ENCODE results near the gene OR2AG1.

OR2AG1 gene

DNA sequence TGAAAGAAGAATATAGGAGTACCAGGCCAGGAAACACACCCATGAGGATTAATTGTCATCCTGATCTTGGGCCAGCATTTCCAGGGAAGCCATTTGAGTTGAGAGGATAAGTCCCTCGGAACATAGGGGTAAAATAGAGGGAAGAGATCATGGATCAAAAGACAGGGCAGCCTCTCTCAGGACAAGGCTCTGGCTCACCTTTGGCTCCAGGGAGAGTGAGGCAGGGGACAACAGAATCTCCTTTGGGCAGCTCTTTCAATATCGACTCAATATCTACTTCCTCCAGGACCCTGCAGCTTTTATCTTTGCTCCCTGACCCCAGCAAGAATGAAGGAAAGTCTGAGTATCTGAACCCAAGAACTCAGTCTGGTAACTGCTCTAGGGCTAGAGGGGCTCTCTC lies at the start of gene OR2AG1:
TSS of gene OR2AG1 (plus strand) at position 301 of the 400 bp plus-strand sequence. CDS start 2,018 bp downstream, outside the sequence.
- no peak for DNase-seq

DNA sequence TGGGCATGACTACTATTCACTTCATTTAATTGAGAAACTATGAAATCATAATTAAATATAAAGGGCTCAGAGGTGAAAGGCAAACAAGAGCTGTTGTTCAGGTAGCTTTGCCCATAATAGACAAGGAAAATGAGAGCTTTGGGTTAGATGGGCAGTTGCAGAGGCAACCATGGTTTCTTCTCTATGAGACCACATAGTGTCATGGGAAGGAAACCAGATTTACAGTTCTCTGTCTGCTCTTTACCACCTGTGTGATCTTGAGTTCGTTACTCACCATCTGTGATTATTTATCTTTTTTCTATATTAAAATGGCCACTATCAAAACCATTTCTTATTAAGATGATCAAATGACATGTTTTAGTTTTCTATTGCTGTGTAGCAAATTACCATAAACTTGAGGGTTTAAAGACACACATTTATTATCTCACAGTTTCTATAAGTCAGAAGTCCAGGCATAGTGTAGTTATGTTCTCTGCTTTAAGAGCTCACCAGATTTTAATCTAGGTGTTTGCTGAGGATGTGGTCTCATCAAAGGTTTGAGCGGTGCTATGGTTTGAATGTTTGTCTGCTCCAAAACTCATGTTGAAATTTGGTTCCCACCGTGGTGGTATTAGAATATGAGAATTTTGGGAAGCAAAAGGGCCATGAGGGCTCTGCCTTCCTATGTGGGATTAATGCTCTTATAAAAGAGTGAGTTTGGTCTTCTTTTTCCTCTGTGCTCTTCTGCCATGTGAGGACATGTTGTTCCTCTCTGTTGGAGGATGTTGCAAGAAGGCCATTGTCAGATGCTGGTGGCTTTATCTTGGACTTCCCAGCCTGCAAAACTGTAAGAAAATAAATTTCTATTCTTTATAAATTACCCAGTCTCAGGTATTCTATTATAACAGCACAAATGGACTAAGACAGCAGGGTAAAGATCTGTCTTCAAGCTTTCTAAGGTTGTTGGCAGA lies 49.2 kb upstream of the OR2AG1 start:
- DNase-seq, result no peak

DNA sequence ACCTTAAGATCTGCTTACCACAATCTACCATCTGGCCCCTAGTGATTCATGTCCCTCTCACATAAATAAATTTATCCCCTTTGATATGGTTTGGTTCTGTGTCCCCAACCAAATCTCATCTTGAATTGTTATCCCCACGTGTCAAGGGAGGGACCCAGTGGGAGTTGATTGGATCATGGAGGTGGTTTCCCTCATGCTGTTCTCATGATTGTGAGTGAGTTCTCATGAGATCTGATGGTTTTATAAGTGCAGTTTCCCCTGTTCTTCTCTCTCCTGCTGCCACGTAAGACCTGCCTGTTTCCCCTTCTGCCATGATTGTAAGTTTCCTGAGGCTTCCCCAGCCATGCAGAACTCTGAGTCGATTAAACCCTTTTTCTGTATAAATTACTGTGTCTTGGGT lies 48.2 kb upstream of the OR2AG1 start:
- no peak for DNase-seq

- DNase-seq, result no peak
Observed at GRCh38 chr11:6735306-6735705, 47.5 kb upstream of the OR2AG1 start.

DNA sequence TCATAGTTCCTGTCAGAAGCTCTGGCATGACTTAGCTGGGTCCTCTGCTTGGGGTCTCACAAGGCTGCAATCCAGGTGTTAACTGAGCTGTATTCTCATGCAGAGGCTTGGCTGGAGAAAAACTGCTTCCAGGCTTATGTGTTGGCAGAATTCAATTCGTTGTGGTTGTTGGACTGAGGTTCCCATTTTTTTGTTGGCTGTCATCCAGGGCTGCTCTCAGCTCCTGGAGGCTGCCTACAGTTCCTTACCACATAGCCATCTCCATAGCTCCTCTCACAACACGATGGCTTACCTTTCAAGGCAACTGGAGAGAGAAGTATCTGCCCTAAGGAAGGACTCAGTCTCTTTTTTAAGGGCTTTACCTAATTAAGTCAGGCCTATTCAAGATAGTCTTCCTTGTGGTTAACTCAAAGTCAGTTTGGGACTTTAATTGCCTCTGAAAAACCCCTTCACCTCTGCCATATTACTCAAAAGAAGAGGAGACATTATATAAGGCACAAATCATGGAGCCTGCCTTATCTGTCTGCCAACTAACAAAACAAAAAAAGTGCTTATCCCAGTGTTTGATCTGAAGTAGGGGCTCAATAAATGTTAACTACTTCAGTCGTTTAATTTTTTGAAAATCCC lies 46.2 kb upstream of the OR2AG1 start:
- DNase-seq, result no peak

GRCh38 chr11:6737872-6738466 lies 44.9 kb upstream of the OR2AG1 start:
- peak; percentile 2 for DNase-seq

- DNase-seq, result no peak
Observed at GRCh38 chr11:6738590-6738989, 44.2 kb upstream of the OR2AG1 start.

DNA sequence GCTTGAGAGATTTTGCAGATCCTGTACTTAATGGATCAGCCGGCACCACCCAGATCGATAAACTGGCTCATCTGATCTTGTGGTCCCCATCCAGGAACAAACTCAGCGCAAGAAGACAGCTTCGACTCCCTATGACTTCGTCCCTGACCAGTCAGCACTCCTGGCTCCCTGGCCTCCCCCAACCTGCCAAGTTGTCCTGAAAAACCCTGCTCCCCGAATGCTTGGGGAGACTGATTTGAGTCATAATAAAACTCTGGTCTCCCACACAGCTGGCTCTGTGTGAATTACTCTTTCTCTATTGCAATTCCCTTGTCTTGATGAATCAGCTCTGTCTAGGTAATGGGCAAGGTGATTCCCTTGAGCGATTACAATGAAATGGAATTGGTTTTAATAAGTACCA lies 40.6 kb upstream of the OR2AG1 start:
- no peak for DNase-seq

DNA sequence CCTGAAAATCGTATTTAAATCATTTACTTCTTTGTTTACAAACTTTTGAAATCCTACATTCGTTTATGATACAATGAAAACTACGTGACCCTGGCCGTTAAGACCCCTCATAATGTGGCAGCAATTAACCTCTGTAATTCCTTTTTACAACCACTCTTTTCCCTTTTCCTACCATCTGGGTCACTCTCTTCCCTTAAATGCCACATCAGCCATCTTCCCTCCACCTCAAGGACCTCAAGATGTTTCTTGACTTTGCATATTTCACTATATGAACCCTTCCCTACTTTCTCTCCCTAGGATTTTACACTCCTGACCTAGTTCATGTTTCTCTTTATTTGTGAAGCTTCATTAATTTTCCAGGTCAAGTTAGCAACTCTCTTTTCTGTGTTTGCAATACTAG lies 37.8 kb upstream of the OR2AG1 start:
- no peak for DNase-seq

- no peak for DNase-seq
Observed at GRCh38 chr11:6745465-6746015, 37.3 kb upstream of the OR2AG1 start.

DNA sequence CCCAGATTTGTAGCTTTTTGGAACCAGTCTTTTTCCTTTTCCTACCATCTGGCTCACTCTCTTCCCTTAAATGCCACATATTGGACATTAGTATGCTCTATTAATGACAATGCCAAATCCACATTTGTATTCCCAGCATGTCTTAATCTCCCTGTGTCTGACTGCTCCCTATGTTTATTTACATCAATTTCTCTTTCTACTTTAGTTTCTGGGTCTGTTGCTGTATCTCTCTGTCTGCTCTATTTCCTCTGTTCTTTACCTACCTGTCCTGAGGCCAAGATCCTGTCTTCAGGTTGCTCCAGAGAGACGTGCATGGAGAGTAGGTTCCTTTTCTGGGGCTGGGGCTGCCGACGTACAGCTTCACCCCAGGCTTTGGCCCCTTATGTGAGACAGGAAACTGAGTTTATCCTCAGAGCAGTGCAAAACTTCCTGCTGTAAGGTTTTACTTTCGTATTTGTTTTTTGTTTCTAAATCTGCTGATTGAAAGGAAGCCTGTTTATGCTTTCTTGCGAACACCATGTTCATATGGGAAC lies 36.7 kb upstream of the OR2AG1 start:
- DNase-seq, result no peak

GRCh38 chr11:6746626-6747025 lies 36.2 kb upstream of the OR2AG1 start:
- no peak for DNase-seq

GRCh38 chr11:6747097-6747668 lies 35.6 kb upstream of the OR2AG1 start:
- no peak for DNase-seq

- DNase-seq, result peak; percentile 1
Observed at GRCh38 chr11:6755303-6755952, 27.4 kb upstream of the OR2AG1 start.

DNA sequence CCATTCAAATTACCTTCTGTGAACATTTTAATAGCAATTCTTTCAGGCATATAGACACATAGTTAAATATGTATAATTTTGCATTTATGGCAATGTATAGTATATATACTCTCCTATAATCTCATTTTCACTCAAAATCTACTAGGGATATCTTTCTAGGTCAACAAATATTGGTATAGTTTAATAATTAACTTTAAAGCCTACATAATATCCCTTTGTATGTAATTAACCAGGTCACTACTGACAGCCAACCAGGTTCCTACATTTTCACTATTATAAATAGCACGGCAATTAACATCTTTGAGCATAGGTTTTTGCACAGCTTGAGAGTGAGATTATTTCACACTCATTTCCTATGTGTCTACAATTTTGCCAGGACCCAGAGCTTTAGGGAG lies 26.9 kb upstream of the OR2AG1 start:
- DNase-seq, result no peak

- DNase-seq, result peak; percentile 14
Observed at GRCh38 chr11:6757373-6757967, 25.4 kb upstream of the OR2AG1 start.

DNA sequence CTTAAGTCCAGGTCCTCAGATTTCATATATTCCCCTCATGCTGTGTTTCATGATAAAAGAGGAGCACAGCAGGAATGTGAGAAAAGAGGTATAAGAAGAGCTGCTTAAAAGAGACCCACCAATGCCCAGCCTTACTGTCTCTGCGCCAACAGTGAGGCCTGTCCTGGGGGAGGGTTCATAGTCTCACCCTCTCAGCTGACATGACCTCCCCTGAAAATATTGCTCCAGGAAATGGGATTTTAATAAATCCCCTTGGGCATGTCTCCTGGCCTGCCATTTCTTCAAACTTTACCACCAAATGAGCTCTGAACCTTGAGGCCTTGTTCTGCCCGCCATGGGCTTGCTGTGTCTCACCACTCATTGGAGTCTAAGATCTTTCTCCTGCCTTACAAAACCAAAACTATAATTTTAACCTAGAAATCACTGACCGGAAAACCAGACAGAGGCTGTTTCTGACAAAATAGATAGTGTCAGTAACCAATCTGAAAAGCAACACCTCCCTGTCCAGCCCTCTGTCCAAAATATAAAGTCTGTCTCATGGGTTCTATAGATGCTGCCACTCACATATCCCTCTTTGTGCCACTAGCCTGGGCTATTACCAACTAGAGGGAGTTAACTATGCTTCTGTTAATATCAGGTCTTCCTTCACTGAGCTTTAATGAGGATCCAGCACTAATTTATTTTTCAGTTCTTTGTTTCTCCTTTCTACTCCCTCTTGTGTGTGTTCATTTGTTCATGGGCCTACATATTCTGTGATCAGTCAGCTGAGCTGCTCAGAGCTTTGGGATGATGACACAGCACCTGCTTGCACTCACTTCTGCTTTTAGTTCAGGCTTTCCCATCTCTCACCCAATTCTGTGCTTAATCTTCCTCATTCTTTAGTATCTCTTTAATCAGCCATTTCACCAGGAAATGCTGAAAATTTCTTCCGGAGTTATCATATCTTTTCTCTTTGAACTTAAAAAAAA lies 10.6 kb upstream of the OR2AG1 start, which contains the start of gene OR2AG2:
TSS of gene OR2AG2 (minus strand) at position 51 of the 968 bp plus-strand sequence. CDS start 3,019 bp downstream, outside the sequence.
- no peak for DNase-seq

DNA sequence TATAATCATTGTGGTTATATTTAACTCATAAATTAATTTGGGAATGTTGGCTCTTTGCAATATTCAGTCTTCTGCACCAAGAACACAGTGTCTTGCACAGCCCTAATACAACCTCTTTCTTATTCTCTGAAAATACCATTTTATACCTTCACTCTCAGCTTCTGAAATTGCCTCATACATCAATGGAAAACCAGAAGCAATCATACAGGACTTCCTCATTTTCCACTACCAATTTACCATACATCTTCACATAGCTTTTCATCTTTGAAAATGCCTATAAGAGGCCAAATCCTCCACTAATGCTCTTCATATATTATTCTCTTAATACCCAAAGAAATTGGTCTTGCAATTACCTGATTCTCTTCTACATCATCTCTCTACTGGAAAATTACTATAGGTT lies 4.3 kb upstream of the OR2AG1 start:
- no peak for DNase-seq

- DNase-seq, result no peak
Observed at GRCh38 chr11:6780829-6781228, 2.0 kb upstream of the OR2AG1 start.

DNA sequence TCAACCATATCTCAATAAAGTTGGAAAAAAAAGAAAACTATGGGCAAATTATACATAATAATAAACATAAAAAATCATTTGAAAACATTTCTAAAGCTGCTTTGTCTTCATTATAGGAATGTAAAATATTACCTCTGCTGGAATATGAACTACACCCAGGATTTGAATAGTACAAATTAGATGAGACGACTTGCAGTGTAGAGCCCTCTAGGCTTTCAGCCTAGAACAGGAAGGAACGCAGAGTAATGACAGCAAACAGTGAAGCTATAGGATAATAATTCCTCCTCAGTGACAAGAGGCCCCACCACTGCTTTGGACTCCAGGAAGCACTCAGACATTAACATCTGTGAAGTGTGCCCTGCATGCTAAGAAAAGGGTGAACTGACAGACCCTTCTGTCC lies 7.7 kb downstream of the OR2AG1 start:
- no peak for DNase-seq

DNA sequence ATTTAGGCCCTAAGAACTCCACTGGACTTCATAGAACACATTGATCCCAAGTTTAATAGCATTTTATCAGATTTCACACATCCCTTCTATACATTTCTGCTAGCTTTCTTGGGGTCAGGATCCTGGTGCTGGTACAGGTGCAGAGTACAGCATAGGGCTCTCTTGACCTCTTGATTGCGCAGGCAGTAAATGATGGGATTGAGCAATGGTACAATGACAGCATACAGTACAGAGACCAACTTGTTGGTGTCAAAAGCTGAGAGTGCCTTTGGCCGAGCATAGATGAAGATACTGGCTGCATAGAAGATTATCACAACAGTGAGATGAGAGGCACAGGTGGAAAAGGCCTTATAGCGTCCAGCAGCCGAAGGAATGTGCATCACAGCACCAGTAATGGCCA lies 11.8 kb downstream of the OR2AG1 start:
- DNase-seq, result no peak

All from NCI-H2171 treated with DMSO at 0.1 percent for 48 hours (cell line).